Measurements from ENCODE around the gene MXRA8.

- TF ChIP-seq CTCF (IDR thresholded peaks at IDR 0.05; ENCODE audit: low read depth, low read length, poor library complexity, severe bottlenecking) (no peak), EZH2phosphoT487 (IDR thresholded peaks at IDR 0.05; ENCODE audit: borderline replicate concordance, low read length) (no peak)
These were observed 22.9 kb upstream of the MXRA8 start for GRCh38 chr1:1381294-1381693.

Data from DOHH2 (cell line).